Stomach (tissue), 4 donors: ENCODE measurements around the gene REPS1.

Experiments
- EP300 ChIP-seq: sonication (generic); formaldehyde crosslinking; IDR thresholded peaks from one replicate; pipeline ENCODE4 v1.6.1; 2017; ENCODE audit warnings: antibody characterized with exemption
- POLR2A ChIP-seq, 4 donors: fragments of 450-650 bp; IDR thresholded peaks; one replicate each; pipeline ENCODE4 v1.6.1; 2016; ENCODE audit warnings: antibody characterized with exemption in 4 of 4, control low read depth in 2 of 4, mild to moderate bottlenecking in 1 of 4, moderate library complexity in 1 of 4
- POLR2AphosphoS5 ChIP-seq, 3 donors: sonication (generic); formaldehyde crosslinking; IDR thresholded peaks; one replicate each; pipeline ENCODE4 v1.6.1; 2016; ENCODE audit warnings: antibody characterized with exemption in 3 of 3
- TF ChIP-seq, protein P1 (sequence below), 7 experiments: fragments of 450-650 bp in 4 of 7; fragments of 200-600 bp in 3 of 7; sonication (generic) in 3 of 7; IDR thresholded peaks; one replicate each; pipeline ENCODE4 v1.5.1; 2016 to 2019; ENCODE audit warnings: antibody characterized with exemption in 7 of 7, control low read depth in 2 of 7, mild to moderate bottlenecking in 1 of 7

- TF ChIP-seq, protein P1, sequence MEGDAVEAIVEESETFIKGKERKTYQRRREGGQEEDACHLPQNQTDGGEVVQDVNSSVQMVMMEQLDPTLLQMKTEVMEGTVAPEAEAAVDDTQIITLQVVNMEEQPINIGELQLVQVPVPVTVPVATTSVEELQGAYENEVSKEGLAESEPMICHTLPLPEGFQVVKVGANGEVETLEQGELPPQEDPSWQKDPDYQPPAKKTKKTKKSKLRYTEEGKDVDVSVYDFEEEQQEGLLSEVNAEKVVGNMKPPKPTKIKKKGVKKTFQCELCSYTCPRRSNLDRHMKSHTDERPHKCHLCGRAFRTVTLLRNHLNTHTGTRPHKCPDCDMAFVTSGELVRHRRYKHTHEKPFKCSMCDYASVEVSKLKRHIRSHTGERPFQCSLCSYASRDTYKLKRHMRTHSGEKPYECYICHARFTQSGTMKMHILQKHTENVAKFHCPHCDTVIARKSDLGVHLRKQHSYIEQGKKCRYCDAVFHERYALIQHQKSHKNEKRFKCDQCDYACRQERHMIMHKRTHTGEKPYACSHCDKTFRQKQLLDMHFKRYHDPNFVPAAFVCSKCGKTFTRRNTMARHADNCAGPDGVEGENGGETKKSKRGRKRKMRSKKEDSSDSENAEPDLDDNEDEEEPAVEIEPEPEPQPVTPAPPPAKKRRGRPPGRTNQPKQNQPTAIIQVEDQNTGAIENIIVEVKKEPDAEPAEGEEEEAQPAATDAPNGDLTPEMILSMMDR (IDR thresholded peaks at IDR 0.05), result no peak
- no peak for TF ChIP-seq EP300
- no peak for TF ChIP-seq POLR2AphosphoS5 (IDR thresholded peaks at IDR 0.05)
- TF ChIP-seq POLR2A (IDR thresholded peaks at IDR 0.05), result no peak
Measured at GRCh38 chr6:139013185-139013800, 25.2 kb upstream of the REPS1 start.
